ENCODE results near the gene RTF2. TPM values are rescaled to one million over a fixed set of nuclear protein-coding genes. Genes with fewer than 3 reads are reported as not detected.

Gene RTF2, protein sequence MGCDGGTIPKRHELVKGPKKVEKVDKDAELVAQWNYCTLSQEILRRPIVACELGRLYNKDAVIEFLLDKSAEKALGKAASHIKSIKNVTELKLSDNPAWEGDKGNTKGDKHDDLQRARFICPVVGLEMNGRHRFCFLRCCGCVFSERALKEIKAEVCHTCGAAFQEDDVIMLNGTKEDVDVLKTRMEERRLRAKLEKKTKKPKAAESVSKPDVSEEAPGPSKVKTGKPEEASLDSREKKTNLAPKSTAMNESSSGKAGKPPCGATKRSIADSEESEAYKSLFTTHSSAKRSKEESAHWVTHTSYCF
- 10 to 100 TPM; 66.0 to 67.0 TPM for total RNA-seq
- 100 to 1,000 TPM; 123 to 129 TPM for polyA plus RNA-seq

DNA sequence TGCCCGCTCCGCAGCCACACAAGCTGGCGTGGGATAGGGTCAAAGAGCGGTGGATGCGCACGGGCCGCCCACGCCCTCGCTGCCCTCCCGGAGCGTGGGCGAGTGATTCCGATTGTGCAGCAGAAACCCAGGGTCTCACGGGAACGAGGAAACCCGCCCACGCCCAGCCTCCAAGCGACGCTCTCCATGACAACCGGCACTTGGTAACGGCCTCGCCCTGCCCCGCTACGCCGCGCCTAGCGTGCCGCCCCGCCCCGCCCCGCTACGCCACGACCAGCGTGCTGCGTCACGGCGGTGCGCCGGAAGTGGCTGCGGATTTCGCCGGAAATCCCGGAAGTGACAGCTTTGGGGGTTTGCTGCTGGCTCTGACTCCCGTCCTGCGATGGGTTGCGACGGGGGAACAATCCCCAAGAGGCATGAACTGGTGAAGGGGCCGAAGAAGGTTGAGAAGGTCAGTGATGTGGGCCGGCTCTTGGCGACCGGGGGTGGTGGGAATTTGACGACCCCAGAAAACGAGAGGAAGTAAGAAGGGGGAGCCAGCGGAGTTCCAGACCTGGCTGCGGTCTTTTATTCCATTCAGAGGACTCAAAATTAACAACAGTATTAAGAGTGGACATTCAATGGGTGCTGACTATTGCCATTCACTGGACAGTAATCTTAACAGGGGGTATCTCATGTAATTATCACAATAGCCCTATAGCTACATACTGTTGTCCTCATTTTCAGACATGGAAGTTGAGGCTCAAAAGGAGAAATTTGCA lies at the start of gene RTF2:
TSS of gene RTF2 (plus strand) at position 312 of the 761 bp plus-strand sequence. CDS start at position 383, 71 bp downstream.
- H3K4me3 ChIP-seq (ENCODE audit: low read length in 2 of 2): peak within 1 kb of the TSS; percentile 70 to 99
- Mint-ChIP-seq H3K4me3 (peak within 1 kb of the TSS; percentile 98 to 100 (median 100)), H3K36me3 (peaks cover 14 to 25% of the 10 kb centered on the region in 2 donors), H3K27ac (peak within 1 kb of the TSS; percentile 98 to 100 (median 100)), H3K27me3 (no peaks in the 10 kb centered on the region), H3K4me1 (peaks cover 22 to 55% (median 36%) of the 10 kb centered on the region in 4 donors), H3K9me3 (peaks cover 0 to 3% (median 0%) of the 10 kb centered on the region in 8 donors)
- peaks cover 43% of the 10 kb centered on the region for H3K4me1 ChIP-seq (ENCODE audit: insufficient read depth, low read length)
- H3K9me3 ChIP-seq (ENCODE audit: control insufficient read depth in 1 of 2, low read length in 2 of 2): no peaks in the 10 kb centered on the region
- H3K36me3 ChIP-seq (ENCODE audit: insufficient read depth, low read length): peaks cover 8% of the 10 kb centered on the region
- H3K27ac ChIP-seq (ENCODE audit: low read depth, low read length): peak within 1 kb of the TSS; percentile 87
- ChIA-PET POLR2A (ENCODE audit: partially characterized antibody) (interaction anchor here (0.7 to 3.5 kb wide), 10 partner anchors 8 to 924 kb away, joined by 3 to 44 read pairs (median 6); partner anchors contain the start of genes AURKA, CASS4, CSTF1 and FAM210B), CTCF (ENCODE audit: partially characterized antibody) (interaction anchor here (1.0 to 1.7 kb wide), 2 partner anchors 71 to 76 kb away, joined by 4 to 5 read pairs; partner anchors contain the start of genes AURKA and CSTF1)
- intact Hi-C loops (cut with micrococcal nuclease): loop anchor here (1.0 to 5.0 kb wide), 4 partner anchors 56 to 884 kb away; partner anchors contain the start of genes AURKA, CASS4, CSTF1 and RAE1
- H3K27me3 ChIP-seq (ENCODE audit: insufficient read depth, low read length): no peaks in the 10 kb centered on the region
- peak; percentile 93 to 98 (median 96) for DNase-seq

DNA sequence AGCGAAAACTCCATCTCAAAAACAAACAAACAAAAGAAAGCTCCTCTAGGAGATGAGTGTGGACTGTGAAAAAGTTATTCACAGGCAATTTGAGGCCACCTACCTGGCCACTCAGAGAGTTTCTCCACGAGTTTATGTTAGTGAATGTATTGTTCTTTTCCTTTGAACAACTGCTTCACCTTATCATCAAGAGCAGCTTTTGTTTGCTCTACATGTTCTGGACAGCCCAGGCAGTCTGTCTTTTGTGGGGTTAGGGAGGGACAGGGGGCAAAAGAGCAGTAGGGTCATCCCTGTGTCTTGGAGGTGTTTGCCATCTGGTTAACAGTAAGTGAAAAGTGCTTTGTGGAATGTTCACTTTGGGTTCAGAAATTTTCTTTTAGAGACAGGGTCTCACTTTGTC lies 48.4 kb upstream of the RTF2 start:
- Histone ChIP-seq H3K27me3 (ENCODE audit: insufficient read depth, low read length) (no peaks in the 10 kb centered on the region), H3K4me1 (ENCODE audit: insufficient read depth, low read length) (peaks cover 85% of the 10 kb centered on the region), H3K27ac (ENCODE audit: low read depth, low read length) (peak overlapping the region; percentile 27), H3K4me3 (ENCODE audit: low read length in 2 of 2) (no peak overlapping the region), H3K36me3 (ENCODE audit: insufficient read depth, low read length) (no peaks in the 10 kb centered on the region), H3K9me3 (ENCODE audit: control insufficient read depth in 1 of 2, low read length in 2 of 2) (no peaks in the 10 kb centered on the region)
- ChIA-PET POLR2A (ENCODE audit: partially characterized antibody) (interaction anchor here (2.4 to 2.9 kb wide), 4 partner anchors 9 to 49 kb away, joined by 10 to 36 read pairs (median 14); partner anchors contain the start of genes AURKA, CSTF1 and RTF2), CTCF (ENCODE audit: partially characterized antibody) (interaction anchor here (1.2 to 4.6 kb wide), 2 partner anchors 20 to 22 kb away, joined by 4 to 15 read pairs; no protein-coding TSS in a partner anchor)
- intact Hi-C loops (cut with micrococcal nuclease): no loop called here
- no peaks in the 10 kb centered on the region for H3K9me3 Mint-ChIP-seq
- H3K36me3 Mint-ChIP-seq: peaks cover 1 to 4% of the 10 kb centered on the region in 2 donors
- H3K4me3 Mint-ChIP-seq: peak overlapping the region in 2 of 8 donors; percentile 22 to 40
- DNase-seq: no peak
- H3K4me1 Mint-ChIP-seq: peaks cover 52 to 79% (median 67%) of the 10 kb centered on the region in 4 donors
- H3K27ac Mint-ChIP-seq: peak overlapping the region; percentile 15 to 97 (median 83)
- no peaks in the 10 kb centered on the region for H3K27me3 Mint-ChIP-seq

DNA sequence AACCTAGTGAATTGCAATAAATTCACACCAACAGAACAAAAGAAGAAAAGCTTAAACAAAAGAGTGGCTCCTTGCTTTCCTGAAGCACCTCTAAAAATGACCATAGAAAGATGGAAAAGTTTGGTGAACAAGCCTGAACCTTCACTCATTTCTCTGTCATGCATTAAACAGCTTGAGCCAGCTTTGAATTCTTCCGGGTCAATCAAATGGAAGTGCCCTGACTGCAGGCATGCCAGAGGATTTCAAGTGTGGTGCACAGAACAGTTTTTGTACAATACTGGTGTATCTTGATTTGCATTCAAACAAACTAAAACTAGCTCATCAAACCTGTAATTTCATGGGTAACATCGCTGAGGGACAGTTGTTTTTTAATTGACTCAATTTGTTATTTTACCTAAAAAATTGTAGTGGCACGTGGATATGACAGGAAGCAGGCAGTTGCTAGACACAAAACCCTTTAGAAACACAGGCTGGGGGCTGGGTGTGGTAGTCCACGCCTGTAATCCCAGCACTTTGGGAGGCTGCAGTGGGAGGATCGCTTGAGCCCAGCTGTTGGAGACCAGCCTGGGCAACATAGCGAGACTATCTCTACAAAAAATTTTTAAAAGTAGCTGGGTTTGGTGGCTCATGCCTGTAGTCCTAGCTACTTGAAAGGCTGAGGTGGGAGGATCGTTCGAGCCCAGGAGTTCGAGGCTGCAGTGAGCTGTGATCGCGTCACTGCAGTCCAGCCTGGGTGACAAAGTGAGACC lies 47.3 kb upstream of the RTF2 start:
- peak overlapping the region; percentile 6 to 81 (median 60) for H3K4me3 Mint-ChIP-seq
- peak overlapping the region; percentile 57 to 97 (median 84) for H3K27ac Mint-ChIP-seq
- no peaks in the 10 kb centered on the region for H3K36me3 ChIP-seq (ENCODE audit: insufficient read depth, low read length)
- no peaks in the 10 kb centered on the region for H3K27me3 ChIP-seq (ENCODE audit: insufficient read depth, low read length)
- no peaks in the 10 kb centered on the region for H3K9me3 ChIP-seq (ENCODE audit: control insufficient read depth in 1 of 2, low read length in 2 of 2)
- peak overlapping the region; percentile 27 for H3K27ac ChIP-seq (ENCODE audit: low read depth, low read length)
- no peaks in the 10 kb centered on the region for H3K27me3 Mint-ChIP-seq
- intact Hi-C loops (cut with micrococcal nuclease): no loop called here
- no peak for DNase-seq
- H3K4me1 ChIP-seq (ENCODE audit: insufficient read depth, low read length): peaks cover 75% of the 10 kb centered on the region
- H3K4me3 ChIP-seq (ENCODE audit: low read length in 2 of 2): no peak overlapping the region
- H3K4me1 Mint-ChIP-seq: peaks cover 48 to 81% (median 66%) of the 10 kb centered on the region in 4 donors
- peaks cover 0 to 8% of the 10 kb centered on the region in 2 donors for H3K36me3 Mint-ChIP-seq
- ChIA-PET POLR2A (ENCODE audit: partially characterized antibody) (interaction anchor here (0.7 to 3.1 kb wide), 7 partner anchors 9 to 48 kb away, joined by 3 to 27 read pairs (median 5); partner anchors contain the start of genes AURKA, CASS4, CSTF1 and RTF2), CTCF (ENCODE audit: partially characterized antibody) (interaction anchor here (0.7 to 4.6 kb wide), 6 partner anchors 9 to 26 kb away, joined by 3 to 29 read pairs (median 10); partner anchors contain the start of gene CASS4)
- H3K9me3 Mint-ChIP-seq: no peaks in the 10 kb centered on the region

DNA sequence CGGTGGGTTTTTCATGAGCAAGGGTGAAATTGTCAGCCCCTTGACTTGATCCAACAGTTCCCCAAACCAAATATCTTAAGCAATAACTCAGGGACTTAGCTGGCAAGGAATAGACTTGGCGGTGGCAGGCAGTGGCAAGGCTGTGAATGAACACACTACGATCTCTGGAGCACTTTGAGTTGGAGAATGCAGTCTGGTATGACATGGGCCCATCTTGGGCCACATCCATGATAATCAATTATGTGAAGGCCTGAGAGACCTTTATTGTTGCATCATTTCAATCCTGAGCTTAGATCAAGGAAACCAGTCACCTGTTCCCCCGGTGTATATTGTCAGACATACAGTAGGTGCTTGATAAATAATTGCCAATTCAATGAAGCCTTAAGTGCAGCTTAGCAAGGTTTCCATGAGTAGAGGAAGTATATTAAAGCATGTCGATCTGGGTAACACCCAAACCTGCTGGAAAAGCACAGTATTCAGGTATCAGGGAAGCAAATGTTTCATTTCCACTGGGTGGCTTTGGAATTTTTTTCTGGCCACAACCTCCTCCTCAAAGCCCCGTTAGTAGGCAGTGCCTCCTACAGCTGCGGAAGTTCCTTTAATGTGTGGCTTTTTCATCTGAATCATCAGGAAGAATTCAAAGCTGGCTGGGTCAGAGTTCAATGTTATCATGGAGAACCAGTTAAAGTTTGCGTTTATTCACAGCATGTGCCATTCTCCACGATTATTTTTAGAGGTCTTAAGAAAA lies 46.2 kb upstream of the RTF2 start:
- no peak for DNase-seq
- no peak overlapping the region for H3K4me3 ChIP-seq (ENCODE audit: low read length in 2 of 2)
- Mint-ChIP-seq H3K36me3 (peaks cover 0 to 6% of the 10 kb centered on the region in 2 donors), H3K27me3 (no peaks in the 10 kb centered on the region), H3K4me1 (peaks cover 41 to 81% (median 58%) of the 10 kb centered on the region in 4 donors), H3K27ac (peak overlapping the region; percentile 84 to 97 (median 91)), H3K4me3 (peak overlapping the region in 7 of 8 donors; percentile 9 to 81 (median 50)), H3K9me3 (no peaks in the 10 kb centered on the region)
- H3K27ac ChIP-seq (ENCODE audit: low read depth, low read length): peak overlapping the region; percentile 17
- intact Hi-C loops (cut with micrococcal nuclease): loop anchor here (2.0 kb wide), 1 partner anchor 19 kb away; no protein-coding TSS in a partner anchor
- CTCF ChIA-PET (ENCODE audit: partially characterized antibody): interaction anchor here (1.7 to 4.6 kb wide), 5 partner anchors 10 to 27 kb away, joined by 4 to 29 read pairs (median 10); partner anchors contain the start of gene CASS4
- no peaks in the 10 kb centered on the region for H3K27me3 ChIP-seq (ENCODE audit: insufficient read depth, low read length)
- H3K36me3 ChIP-seq (ENCODE audit: insufficient read depth, low read length): no peaks in the 10 kb centered on the region
- POLR2A ChIA-PET (ENCODE audit: partially characterized antibody): interaction anchor here (0.7 to 3.4 kb wide), 7 partner anchors 8 to 47 kb away, joined by 3 to 27 read pairs (median 8); partner anchors contain the start of genes AURKA, CASS4, CSTF1 and RTF2
- no peaks in the 10 kb centered on the region for H3K9me3 ChIP-seq (ENCODE audit: control insufficient read depth in 1 of 2, low read length in 2 of 2)
- H3K4me1 ChIP-seq (ENCODE audit: insufficient read depth, low read length): peaks cover 66% of the 10 kb centered on the region

DNA sequence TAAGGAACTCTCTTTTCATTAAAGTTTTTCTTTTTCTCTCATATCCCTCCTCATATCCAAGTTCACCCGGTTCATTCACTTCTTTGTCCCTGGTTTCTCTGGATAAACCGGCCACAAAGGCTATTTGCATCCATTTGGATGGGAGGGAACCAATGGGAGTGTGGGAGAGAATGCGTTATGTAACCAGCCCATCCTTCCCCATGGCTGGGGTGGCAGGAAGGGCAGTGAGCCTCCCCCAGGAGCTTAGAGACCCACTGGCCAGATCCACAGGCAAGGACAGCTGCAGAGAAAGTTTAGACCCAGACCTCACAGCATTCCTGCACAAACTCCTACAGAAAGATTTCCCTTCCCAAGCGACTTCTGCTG lies 45.6 kb upstream of the RTF2 start:
- Histone ChIP-seq H3K27me3 (ENCODE audit: insufficient read depth, low read length) (no peaks in the 10 kb centered on the region), H3K4me1 (ENCODE audit: insufficient read depth, low read length) (peaks cover 66% of the 10 kb centered on the region), H3K9me3 (ENCODE audit: control insufficient read depth in 1 of 2, low read length in 2 of 2) (no peaks in the 10 kb centered on the region), H3K4me3 (ENCODE audit: low read length in 2 of 2) (no peak overlapping the region), H3K36me3 (ENCODE audit: insufficient read depth, low read length) (no peaks in the 10 kb centered on the region), H3K27ac (ENCODE audit: low read depth, low read length) (peak overlapping the region; percentile 17)
- H3K36me3 Mint-ChIP-seq: peaks cover 2 to 4% of the 10 kb centered on the region in 2 donors
- intact Hi-C loops (cut with micrococcal nuclease): loop anchor here (2.0 kb wide), 1 partner anchor 18 kb away; no protein-coding TSS in a partner anchor
- CTCF ChIA-PET (ENCODE audit: partially characterized antibody): interaction anchor here (1.4 to 4.6 kb wide), 6 partner anchors 11 to 28 kb away, joined by 4 to 29 read pairs (median 10); partner anchors contain the start of gene CASS4
- H3K4me1 Mint-ChIP-seq: peaks cover 38 to 81% (median 58%) of the 10 kb centered on the region in 4 donors
- no peaks in the 10 kb centered on the region for H3K9me3 Mint-ChIP-seq
- no peaks in the 10 kb centered on the region for H3K27me3 Mint-ChIP-seq
- no peak for DNase-seq
- H3K4me3 Mint-ChIP-seq: peak overlapping the region in 5 of 8 donors; percentile 14 to 81 (median 59)
- POLR2A ChIA-PET (ENCODE audit: partially characterized antibody): interaction anchor here (0.6 to 3.4 kb wide), 5 partner anchors 9 to 64 kb away, joined by 3 to 27 read pairs (median 4); partner anchors contain the start of genes CASS4 and FAM210B
- H3K27ac Mint-ChIP-seq: peak overlapping the region; percentile 84 to 97 (median 91)

Data from CD4-positive, alpha-beta memory T cell (primary cell).